Stimulated activated naive CD8-positive, alpha-beta T cell treated with anti-CD3 and anti-CD28 coated beads, Interleukin-15, Interleukin-2, amounts not matched to agents 100 ng/mL and 50 ng/mL, for 24 hours (primary cell): Measurements from ENCODE around the gene CD9.

ENCODE experiments used
- H3K27ac Mint-ChIP-seq: one replicate; pipeline ENCODE4 v1.8.0; 2021; ENCODE audit warnings: mild to moderate bottlenecking, mixed read lengths
- H3K27me3 Mint-ChIP-seq: one replicate; pipeline ENCODE4 v1.8.0; 2021; ENCODE audit warnings: mixed read lengths
- H3K36me3 Mint-ChIP-seq: one replicate; pipeline ENCODE4 v1.8.0; 2021; ENCODE audit warnings: low read depth, mixed read lengths
- H3K4me1 Mint-ChIP-seq: one replicate; pipeline ENCODE4 v1.8.0; 2021; ENCODE audit warnings: low read depth, mixed read lengths
- H3K4me3 Mint-ChIP-seq: one replicate; pipeline ENCODE4 v1.8.0; 2021; ENCODE audit warnings: mild to moderate bottlenecking, mixed read lengths
- H3K9me3 Mint-ChIP-seq: one replicate; pipeline ENCODE4 v1.8.0; 2021; ENCODE audit warnings: mixed read lengths

Gene CD9

DNA sequence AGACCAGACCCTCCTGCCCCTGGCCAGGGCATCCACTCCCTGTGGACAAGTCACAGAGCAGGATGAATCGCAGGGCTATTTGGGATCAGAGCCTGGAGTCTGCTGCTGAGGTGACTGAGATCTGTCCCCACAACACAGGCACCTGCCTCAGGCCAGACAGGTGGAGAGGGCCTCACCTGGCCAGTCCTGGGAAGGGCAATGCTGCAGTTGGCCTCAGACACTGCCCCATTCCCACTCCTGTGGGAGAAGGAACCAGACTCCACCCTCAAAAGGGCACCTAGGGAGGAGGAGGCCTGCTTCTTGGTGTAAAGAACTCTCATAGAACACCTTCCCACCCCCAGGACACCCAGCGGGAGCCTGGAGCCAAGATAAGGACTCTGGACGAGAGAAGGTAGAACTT is 62.0 kb downstream of the CD9 start:
- no peak overlapping the region for H3K4me3 Mint-ChIP-seq
- H3K4me1 Mint-ChIP-seq, result peaks cover 16% of the 10 kb centered on the region
- H3K27ac Mint-ChIP-seq, result peak overlapping the region; percentile 47
- H3K36me3 Mint-ChIP-seq, result no peaks in the 10 kb centered on the region
- H3K27me3 Mint-ChIP-seq, result peaks cover 11% of the 10 kb centered on the region
- H3K9me3 Mint-ChIP-seq, result no peaks in the 10 kb centered on the region

DNA sequence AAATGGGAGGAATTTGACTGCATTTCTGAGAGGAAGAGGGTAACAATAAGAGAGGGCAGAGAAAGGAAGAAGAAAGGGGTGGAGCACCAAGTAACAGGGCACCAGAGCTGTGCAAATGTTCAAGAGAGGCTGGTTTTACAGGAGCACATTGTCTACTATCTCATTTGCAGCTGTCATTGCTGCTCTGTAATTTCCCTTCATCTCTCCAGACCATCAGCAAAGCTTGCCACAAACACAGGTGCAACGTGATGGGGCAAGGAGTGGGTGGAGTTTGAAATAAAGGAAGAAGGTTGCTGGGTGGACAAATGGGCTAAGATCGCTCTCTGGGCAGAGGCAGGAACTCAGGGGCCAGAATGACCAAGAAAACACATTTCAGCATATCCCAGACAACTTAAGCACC is 62.4 kb downstream of the CD9 start:
- Mint-ChIP-seq H3K27me3 (peaks cover 11% of the 10 kb centered on the region), H3K9me3 (no peaks in the 10 kb centered on the region), H3K36me3 (no peaks in the 10 kb centered on the region), H3K4me1 (peaks cover 20% of the 10 kb centered on the region), H3K27ac (peak overlapping the region; percentile 47), H3K4me3 (no peak overlapping the region)

DNA sequence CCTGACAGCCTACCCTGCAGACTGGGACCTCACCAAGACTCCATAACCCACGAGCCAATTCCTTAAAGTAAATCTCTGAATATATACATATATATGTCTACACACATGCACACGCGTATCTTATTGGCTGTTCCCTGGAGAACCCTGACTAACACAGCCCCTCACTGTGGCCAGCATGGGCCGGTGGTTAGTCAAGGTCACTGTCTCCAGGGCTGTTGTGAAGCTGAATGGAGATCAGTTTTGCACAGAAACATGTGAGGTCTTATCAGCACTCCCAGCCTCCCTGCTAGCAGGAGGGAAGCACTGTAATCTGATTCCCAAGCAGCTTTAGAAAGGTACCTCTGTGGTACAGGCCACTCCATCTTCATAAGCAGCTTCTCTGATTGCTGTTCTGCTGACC is 63.7 kb downstream of the CD9 start:
- peaks cover 11% of the 10 kb centered on the region for H3K27me3 Mint-ChIP-seq
- no peak overlapping the region for H3K27ac Mint-ChIP-seq
- peaks cover 24% of the 10 kb centered on the region for H3K4me1 Mint-ChIP-seq
- H3K9me3 Mint-ChIP-seq, result no peaks in the 10 kb centered on the region
- H3K36me3 Mint-ChIP-seq, result no peaks in the 10 kb centered on the region
- no peak overlapping the region for H3K4me3 Mint-ChIP-seq

DNA sequence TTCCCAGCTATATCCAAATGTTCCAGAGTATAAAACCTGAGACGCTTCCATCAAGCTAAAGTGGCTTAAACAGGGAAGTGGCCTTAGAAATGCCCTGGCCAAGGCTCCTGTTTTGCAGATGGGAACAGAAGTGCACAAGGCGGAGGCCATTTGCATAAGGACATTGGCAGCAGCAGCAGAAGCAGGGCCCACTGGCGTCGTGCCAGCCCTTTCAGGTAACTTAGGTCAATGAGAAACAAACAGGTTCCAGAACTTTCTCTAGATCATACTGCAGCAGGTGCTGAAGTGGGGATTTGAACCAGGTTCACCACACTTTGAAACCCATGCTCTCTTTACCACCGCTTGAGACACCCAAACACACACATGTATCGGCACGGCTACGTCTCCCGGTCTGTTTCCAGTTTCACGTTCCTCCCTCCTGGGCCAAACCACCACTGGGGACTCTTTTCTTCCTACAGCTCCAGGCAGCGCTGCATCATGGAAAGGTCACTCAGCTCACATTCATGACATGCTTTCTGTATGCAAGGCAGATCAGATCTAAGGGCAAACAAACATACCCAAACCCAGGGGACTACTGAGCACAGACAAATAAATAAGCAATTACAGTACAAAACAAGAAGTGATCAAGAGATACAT is 64.3 kb downstream of the CD9 start:
- H3K27ac Mint-ChIP-seq, result no peak overlapping the region
- peaks cover 24% of the 10 kb centered on the region for H3K4me1 Mint-ChIP-seq
- no peak overlapping the region for H3K4me3 Mint-ChIP-seq
- no peaks in the 10 kb centered on the region for H3K36me3 Mint-ChIP-seq
- peaks cover 11% of the 10 kb centered on the region for H3K27me3 Mint-ChIP-seq
- H3K9me3 Mint-ChIP-seq, result no peaks in the 10 kb centered on the region

DNA sequence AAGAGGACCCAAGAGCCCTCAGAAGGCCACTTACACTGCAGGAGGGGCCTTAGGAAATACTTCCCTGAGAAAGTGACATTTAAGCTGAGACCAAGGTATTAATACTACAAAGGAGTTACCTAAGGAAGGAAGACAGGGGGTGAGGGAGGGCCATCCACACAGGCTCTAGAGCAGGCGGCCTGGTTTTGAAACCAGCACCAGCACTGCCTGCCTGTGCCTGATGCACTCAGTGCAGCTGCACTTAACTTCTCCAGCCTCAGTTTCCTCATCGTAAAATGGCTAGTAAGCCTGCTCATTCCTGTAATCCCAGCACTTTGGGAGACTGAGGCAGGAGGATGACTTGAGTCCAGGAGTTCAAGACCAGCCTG is 64.8 kb downstream of the CD9 start:
- H3K27ac Mint-ChIP-seq, result no peak overlapping the region
- peaks cover 24% of the 10 kb centered on the region for H3K4me1 Mint-ChIP-seq
- peaks cover 11% of the 10 kb centered on the region for H3K27me3 Mint-ChIP-seq
- H3K4me3 Mint-ChIP-seq, result no peak overlapping the region
- no peaks in the 10 kb centered on the region for H3K9me3 Mint-ChIP-seq
- H3K36me3 Mint-ChIP-seq, result no peaks in the 10 kb centered on the region

DNA sequence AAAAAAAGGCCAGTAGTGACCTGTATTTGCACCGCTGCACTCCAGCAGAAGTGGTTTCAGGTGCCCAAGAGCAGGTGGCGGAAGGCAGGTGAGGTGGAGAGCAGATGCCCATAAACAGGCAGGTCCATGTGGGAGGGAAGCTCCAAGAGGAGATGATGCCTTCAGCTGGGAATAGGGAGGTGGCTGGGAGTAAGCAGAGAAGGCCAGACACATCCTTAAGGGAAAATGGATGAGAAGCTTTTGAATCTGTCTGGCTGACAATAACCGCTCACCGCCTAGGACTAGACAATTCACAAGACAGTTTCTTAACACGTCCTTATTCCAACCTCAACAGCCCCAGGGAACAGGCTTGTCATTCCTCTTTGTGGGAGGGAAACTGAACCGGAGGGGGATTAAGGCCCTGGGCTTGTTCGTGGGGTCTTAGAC is 66.4 kb downstream of the CD9 start:
- Mint-ChIP-seq H3K4me1 (peaks cover 24% of the 10 kb centered on the region), H3K9me3 (no peaks in the 10 kb centered on the region), H3K4me3 (no peak overlapping the region), H3K27me3 (peaks cover 12% of the 10 kb centered on the region), H3K36me3 (no peaks in the 10 kb centered on the region), H3K27ac (peak overlapping the region; percentile 65)

DNA sequence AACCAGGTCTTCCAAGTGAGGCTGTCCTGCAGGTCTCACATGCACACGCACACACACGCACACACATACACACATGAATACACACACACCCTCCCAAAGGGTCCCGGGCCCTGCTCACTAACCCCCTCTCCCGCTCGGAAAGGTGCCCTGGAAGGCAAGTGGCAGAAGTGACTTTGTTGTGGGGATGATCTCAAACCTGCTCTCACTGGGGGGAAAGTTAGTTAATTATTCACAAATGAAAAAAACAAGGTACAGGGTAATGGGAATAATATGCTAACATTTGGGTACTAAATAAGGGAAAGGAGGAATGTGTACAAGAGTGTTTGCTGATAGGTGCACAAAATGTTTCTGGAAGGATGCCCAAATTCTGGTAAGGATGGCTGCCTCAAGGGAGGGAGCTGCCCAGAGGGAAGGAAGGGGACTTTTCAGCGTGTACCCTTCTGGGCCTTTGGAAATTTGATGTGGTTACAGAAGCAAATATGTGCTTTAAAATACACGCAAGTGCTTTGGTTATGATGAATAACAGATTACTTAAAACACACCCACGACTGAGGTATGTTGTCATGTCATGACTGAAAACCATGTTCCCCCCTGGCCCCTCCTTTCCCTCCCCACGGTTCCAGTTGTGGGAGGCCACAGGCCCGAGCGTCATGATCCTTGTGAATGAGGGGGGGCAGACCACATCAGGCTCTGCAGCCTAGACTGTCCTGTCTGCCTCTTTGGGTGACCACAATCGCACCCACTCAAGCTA is 66.9 kb downstream of the CD9 start:
- Mint-ChIP-seq H3K36me3 (no peaks in the 10 kb centered on the region), H3K27ac (peak overlapping the region; percentile 65), H3K9me3 (no peaks in the 10 kb centered on the region), H3K27me3 (peaks cover 12% of the 10 kb centered on the region), H3K4me1 (peaks cover 25% of the 10 kb centered on the region), H3K4me3 (no peak overlapping the region)

DNA sequence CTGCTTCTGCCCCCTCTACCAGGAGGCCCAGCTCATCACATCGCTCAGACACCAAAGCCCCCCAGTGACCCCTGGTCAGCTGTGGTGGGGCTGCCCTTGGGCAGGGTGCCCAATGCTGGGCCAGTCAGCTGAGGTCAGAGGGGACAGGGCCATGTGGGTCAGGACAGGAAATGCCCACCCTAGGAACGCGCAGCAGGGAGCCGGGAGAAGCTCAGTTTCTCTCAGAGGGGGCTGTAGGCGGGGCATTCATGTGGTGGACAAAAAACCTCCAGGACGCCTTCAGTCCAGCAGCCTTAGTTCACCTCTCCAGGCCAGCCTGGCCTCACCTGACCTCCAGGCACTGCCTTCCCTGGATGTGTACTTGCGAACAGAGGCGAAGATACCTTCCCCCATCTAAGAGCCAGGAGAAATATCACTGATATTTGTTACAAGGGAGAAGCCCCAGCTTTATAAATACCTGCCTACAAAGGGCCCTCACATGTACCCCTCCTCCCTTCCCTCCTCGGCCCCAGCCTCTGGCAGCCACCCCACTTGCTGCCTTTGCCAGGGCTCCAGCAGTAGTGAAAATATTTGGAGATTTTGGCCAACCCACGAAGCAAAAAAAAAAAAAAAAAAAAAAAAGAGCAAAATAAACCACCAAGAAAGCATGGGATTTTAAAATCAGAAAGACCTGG is 68.4 kb downstream of the CD9 start:
- Mint-ChIP-seq H3K4me3 (no peak overlapping the region), H3K4me1 (peaks cover 31% of the 10 kb centered on the region), H3K9me3 (no peaks in the 10 kb centered on the region), H3K36me3 (no peaks in the 10 kb centered on the region), H3K27me3 (peaks cover 10% of the 10 kb centered on the region), H3K27ac (no peak overlapping the region)

DNA sequence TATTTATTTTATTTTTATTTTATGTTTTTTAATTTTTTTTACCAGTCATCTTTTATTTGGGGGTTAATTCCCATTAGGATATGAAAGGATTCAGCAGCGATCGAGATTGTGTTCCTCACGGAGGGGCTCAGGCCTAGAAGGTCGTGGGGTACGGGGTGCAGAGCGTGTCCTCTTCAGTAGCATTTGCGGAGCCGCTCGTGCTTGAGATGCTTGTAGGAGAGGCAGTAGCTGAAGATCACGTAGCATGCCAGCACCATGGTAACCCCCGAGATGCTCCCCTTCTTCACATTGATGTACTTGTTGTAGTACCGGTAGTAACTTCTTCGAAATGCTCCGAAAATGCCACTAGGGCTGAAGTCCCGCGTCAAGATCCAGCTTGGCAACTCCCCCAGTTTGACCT is 69.8 kb downstream of the CD9 start:
- peaks cover 14% of the 10 kb centered on the region for H3K27me3 Mint-ChIP-seq
- H3K4me1 Mint-ChIP-seq, result peaks cover 31% of the 10 kb centered on the region
- no peaks in the 10 kb centered on the region for H3K36me3 Mint-ChIP-seq
- H3K27ac Mint-ChIP-seq, result no peak overlapping the region
- no peak overlapping the region for H3K4me3 Mint-ChIP-seq
- no peaks in the 10 kb centered on the region for H3K9me3 Mint-ChIP-seq

DNA sequence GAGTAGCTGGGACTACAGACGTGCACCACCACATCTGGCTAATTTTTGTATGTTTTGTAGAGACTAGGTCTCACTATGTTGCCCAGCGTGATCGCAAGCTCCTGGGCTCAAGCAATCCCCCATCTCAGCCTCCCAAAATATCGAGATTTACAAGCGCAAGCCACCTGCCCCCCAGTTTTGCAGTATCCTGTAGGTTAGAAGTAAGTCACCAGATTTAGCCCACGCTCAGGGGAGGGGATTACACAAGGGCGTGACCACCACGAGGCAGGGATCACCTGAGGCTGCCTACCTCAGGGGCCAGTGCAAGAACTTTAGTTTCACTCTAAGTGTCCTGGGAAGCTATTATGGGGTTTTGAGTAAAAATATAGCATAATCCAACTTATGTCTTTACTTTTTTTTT is 71.1 kb downstream of the CD9 start:
- Mint-ChIP-seq H3K9me3 (no peaks in the 10 kb centered on the region), H3K27ac (no peak overlapping the region), H3K4me1 (peaks cover 30% of the 10 kb centered on the region), H3K36me3 (no peaks in the 10 kb centered on the region), H3K27me3 (peaks cover 25% of the 10 kb centered on the region), H3K4me3 (no peak overlapping the region)

DNA sequence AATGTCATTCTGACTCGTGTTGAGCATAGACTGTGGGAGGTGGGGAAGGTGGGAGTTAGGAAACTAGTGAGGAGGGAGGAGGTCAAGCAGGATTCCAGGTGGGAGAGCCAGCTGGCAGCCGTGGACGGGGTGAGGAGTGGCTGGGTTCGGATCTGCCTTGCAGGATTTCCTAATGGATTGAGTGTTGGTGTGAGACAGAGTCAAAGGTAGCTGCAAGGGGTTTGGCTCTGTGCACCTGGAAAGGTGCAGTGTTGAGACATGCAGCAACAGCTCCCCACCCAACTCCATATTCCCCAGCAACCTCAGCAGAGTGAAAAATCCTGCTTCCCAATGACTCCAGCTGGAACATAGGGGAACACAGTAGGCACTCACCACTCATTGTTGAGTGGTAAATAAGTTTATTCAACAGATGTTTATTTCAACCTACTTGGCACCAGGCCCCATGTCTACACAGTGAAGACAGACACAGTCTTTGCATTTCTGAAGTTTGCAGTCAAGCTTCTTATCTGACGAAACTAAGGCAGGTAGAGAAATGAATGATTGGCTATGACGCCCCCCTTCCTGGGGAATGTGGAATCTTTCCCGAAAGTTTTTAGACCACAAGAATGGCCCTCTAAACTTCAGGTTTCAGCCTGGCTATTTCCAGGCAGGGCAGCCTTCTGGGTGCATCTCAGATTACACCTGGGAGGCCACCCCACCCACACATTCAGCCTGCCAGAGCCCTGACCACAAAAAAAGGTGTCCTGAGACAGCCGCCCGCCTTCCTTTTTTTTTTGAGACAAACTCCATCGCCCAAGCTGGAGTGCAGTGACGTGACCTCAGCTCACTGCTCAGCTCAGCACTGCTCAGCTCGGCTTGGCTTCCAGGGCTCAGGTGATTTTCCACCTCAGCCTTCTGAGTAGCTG is 72.4 kb downstream of the CD9 start:
- H3K27me3 Mint-ChIP-seq, result peaks cover 36% of the 10 kb centered on the region
- no peaks in the 10 kb centered on the region for H3K9me3 Mint-ChIP-seq
- H3K4me1 Mint-ChIP-seq, result peaks cover 17% of the 10 kb centered on the region
- no peak overlapping the region for H3K4me3 Mint-ChIP-seq
- H3K36me3 Mint-ChIP-seq, result no peaks in the 10 kb centered on the region
- no peak overlapping the region for H3K27ac Mint-ChIP-seq

DNA sequence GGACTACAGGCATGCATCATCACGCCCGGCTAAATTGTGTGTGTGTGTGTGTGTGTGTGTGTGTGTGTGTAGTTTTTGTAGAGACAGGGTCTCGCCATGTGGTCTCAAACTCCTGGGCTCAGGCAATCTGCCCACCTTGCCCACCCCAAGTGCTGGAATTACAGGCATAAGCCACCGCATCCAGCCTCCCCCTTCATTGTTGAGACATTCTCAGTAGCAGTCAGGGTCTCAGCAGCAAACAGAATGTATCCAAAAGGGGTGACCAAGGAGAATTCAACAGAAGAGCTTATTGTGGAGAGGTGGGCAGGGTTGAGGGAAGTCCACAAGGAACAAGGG is 73.0 kb downstream of the CD9 start:
- Mint-ChIP-seq H3K27me3 (peaks cover 36% of the 10 kb centered on the region), H3K4me3 (no peak overlapping the region), H3K27ac (no peak overlapping the region), H3K4me1 (peaks cover 18% of the 10 kb centered on the region), H3K36me3 (no peaks in the 10 kb centered on the region), H3K9me3 (no peaks in the 10 kb centered on the region)

DNA sequence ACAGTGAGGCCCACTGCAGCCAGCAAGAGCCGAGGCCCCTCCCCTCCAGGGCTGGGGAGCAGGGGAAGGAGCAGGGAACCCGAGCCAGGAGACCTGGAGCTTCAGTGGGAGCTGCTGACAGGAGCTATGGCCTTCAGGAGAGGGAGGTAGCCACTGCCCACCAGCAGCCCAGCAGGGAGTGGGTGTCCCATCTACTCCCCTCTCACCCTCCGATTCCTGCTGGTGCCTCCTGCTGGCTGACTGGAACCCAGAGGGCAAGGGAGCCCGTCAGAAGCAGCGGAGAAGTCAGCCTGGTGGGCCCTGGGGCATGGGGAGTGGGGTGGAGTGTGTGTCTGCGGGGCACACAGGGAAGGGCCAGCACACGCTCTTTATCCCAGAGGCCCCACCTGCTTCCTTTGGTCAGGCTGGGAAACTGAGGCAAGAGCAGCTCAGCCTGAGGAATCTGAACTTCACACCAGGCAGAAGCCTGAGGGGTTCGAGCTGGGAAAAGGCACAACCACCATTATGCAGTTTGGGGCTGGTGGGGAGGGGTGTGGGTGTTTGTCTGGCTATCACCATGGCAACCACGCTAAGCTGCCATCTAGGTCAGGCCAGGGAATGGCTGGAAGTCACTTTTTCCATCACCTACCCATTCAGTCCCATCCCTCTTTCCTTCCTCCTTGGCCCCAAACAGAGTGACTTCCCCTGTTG is 73.5 kb downstream of the CD9 start:
- no peaks in the 10 kb centered on the region for H3K36me3 Mint-ChIP-seq
- H3K27ac Mint-ChIP-seq, result no peak overlapping the region
- peaks cover 36% of the 10 kb centered on the region for H3K27me3 Mint-ChIP-seq
- H3K4me1 Mint-ChIP-seq, result peaks cover 20% of the 10 kb centered on the region
- H3K4me3 Mint-ChIP-seq, result no peak overlapping the region
- H3K9me3 Mint-ChIP-seq, result no peaks in the 10 kb centered on the region
